ENCODE data around the gene MGLL. TPM values are rescaled to one million over a fixed set of nuclear protein-coding genes. Genes with fewer than 3 reads are reported as not detected.

The MGLL gene
- total RNA-seq, 2 experiments from 2014 or later, result 19.2 to 21.6 TPM

DNA sequence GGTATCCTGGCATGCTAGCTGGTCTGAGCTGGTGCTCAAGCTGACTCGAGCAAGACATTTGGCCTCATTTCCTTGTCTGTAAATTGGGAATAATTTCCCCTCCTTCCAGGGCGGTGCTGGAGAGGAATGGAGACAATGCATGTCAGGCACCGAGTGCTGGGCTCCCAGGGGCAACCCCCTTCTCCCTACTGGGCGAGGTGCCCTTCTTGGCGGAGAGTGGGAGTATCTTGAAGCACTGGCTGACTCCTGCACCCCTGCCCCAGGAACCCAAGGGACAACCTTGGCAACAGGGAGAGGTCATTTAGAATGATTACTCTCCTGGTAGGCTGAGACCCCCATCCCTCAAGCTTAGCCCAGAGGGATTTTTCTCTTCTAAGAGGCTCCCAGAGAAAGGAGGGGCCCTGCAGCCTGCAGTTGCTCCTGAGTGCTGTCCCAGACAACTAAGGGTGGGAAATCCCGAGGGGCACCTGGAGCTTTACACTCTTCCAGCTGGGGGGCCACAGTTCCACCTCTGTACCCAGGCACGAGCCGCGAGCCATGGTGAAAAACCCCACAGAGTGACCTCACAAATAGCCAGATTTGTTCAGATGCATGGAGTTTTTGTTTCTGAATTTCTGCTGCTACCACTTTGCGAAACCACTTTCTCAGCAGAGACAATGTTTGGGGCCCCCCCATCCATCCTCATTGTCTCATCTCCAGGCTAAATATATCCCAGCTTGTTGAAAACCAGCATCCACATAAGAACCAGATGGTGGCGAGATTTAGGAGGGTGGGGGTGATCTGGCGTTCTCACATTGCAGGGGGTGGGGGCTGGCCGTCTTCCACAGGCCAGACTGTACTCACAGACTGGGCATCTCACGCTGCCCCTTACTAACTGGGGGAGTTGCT is 104.7 kb downstream of the MGLL start:
- H3K9me2 ChIP-seq (ENCODE audit: insufficient read depth, low read length), result no peaks in the 10 kb centered on the region
- no peaks in the 10 kb centered on the region for H3K4me1 ChIP-seq (ENCODE audit: insufficient read depth, low read length, poor library complexity, severe bottlenecking)
- H3K4me3 ChIP-seq (ENCODE audit: low read depth, low read length, poor library complexity, severe bottlenecking), result no peak overlapping the region
- TF ChIP-seq, protein P1, sequence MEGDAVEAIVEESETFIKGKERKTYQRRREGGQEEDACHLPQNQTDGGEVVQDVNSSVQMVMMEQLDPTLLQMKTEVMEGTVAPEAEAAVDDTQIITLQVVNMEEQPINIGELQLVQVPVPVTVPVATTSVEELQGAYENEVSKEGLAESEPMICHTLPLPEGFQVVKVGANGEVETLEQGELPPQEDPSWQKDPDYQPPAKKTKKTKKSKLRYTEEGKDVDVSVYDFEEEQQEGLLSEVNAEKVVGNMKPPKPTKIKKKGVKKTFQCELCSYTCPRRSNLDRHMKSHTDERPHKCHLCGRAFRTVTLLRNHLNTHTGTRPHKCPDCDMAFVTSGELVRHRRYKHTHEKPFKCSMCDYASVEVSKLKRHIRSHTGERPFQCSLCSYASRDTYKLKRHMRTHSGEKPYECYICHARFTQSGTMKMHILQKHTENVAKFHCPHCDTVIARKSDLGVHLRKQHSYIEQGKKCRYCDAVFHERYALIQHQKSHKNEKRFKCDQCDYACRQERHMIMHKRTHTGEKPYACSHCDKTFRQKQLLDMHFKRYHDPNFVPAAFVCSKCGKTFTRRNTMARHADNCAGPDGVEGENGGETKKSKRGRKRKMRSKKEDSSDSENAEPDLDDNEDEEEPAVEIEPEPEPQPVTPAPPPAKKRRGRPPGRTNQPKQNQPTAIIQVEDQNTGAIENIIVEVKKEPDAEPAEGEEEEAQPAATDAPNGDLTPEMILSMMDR (conservative IDR thresholded peaks at IDR 0.05; ENCODE audit: low read length), result no peak
- no peak for TF ChIP-seq EZH2phosphoT487 (IDR thresholded peaks at IDR 0.05; ENCODE audit: borderline replicate concordance, low read depth, low read length)
- no peak for DNase-seq (ENCODE audit: low spot score)
- no peak overlapping the region for H3K4me2 ChIP-seq (ENCODE audit: low read length)
- CTCF ChIA-PET (ENCODE audit: unreplicated experiment), result no interaction called here
- no peak overlapping the region for H2AFZ ChIP-seq (ENCODE audit: low read length)
- no peaks in the 10 kb centered on the region for H4K20me1 ChIP-seq (ENCODE audit: insufficient read depth, low read length)
- H3K36me3 ChIP-seq (ENCODE audit: insufficient read depth, low read length), result peaks cover 62% of the 10 kb centered on the region
- intact Hi-C loops (cut with micrococcal nuclease; ENCODE audit: unreplicated experiment), result no loop called here
- no peaks in the 10 kb centered on the region for H3K9me3 ChIP-seq (ENCODE audit: low read length)
- no TSS peak for BruUV-seq (replicated peaks)
- POLR2A ChIA-PET, result interaction anchor here (0.6 to 0.9 kb wide), 2 partner anchors 12 to 118 kb away, joined by 3 read pairs; no protein-coding TSS in a partner anchor
- H3K27ac ChIP-seq (ENCODE audit: low read depth, low read length, poor library complexity, severe bottlenecking), result no peak overlapping the region
- H3K79me2 ChIP-seq (ENCODE audit: insufficient read depth, low read depth, low read length), result no peaks in the 10 kb centered on the region

DNA sequence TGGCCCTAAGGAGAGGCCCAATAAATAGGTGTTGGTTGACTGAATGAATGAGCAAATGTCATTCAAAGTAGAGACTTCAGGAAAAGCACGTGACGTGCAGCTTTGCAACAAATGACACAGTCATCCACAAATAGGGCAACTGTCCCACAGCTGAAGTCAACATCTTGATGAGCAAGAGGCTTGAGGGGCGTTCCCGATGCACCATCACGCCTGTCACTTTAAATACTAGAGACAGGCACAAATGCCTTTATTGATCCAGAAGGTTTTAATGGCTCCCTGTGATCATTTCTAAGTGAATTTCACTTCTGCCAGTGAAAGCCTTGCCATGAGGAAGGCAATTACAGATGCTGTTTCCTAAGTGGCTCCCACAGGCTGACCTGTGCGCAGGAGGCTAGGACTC is 105.9 kb downstream of the MGLL start:
- ChIA-PET POLR2A (interaction anchor here (0.9 to 1.1 kb wide), 2 partner anchors 13 to 19 kb away, joined by 3 read pairs; no protein-coding TSS in a partner anchor), CTCF (ENCODE audit: unreplicated experiment) (no interaction called here)
- Histone ChIP-seq H3K4me3 (ENCODE audit: low read depth, low read length, poor library complexity, severe bottlenecking) (no peak overlapping the region), H3K4me1 (ENCODE audit: insufficient read depth, low read length, poor library complexity, severe bottlenecking) (no peaks in the 10 kb centered on the region), H3K27ac (ENCODE audit: low read depth, low read length, poor library complexity, severe bottlenecking) (no peak overlapping the region), H4K20me1 (ENCODE audit: insufficient read depth, low read length) (no peaks in the 10 kb centered on the region), H3K4me2 (ENCODE audit: low read length) (no peak overlapping the region), H2AFZ (ENCODE audit: low read length) (no peak overlapping the region), H3K9me2 (ENCODE audit: insufficient read depth, low read length) (no peaks in the 10 kb centered on the region), H3K36me3 (ENCODE audit: insufficient read depth, low read length) (peaks cover 50% of the 10 kb centered on the region), H3K79me2 (ENCODE audit: insufficient read depth, low read depth, low read length) (no peaks in the 10 kb centered on the region), H3K9me3 (ENCODE audit: low read length) (no peaks in the 10 kb centered on the region)
- intact Hi-C loops (cut with micrococcal nuclease; ENCODE audit: unreplicated experiment), result no loop called here
- DNase-seq (ENCODE audit: low spot score), result no peak
- BruUV-seq (replicated peaks), result no TSS peak
- TF ChIP-seq, protein P1 (conservative IDR thresholded peaks at IDR 0.05; ENCODE audit: low read length), result no peak
- TF ChIP-seq EZH2phosphoT487 (IDR thresholded peaks at IDR 0.05; ENCODE audit: borderline replicate concordance, low read depth, low read length), result no peak

DNA sequence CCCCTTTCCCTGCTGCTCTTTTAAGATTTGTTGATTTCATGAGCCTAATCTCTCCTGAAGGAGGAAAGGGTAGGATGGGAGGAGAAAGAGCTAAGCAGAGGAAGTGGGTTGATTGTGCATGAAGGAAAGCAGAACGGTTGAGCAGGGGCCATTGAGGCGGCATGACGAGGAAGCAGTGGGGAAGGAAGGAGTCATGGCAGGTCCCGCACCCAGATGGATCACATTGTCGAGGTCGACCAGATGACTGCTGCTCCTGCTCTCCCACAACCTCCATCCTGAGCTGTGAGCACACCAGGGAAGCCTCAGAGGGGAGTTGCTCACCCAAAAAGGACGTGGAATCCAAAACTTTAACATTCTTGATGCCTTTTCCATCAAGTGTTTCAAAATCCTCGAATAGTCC is 106.8 kb downstream of the MGLL start:
- Histone ChIP-seq H4K20me1 (ENCODE audit: insufficient read depth, low read length) (no peaks in the 10 kb centered on the region), H3K4me1 (ENCODE audit: insufficient read depth, low read length, poor library complexity, severe bottlenecking) (no peaks in the 10 kb centered on the region), H3K9me3 (ENCODE audit: low read length) (no peaks in the 10 kb centered on the region), H3K36me3 (ENCODE audit: insufficient read depth, low read length) (peaks cover 41% of the 10 kb centered on the region; the same call in 1 of the 2 replicates), H2AFZ (ENCODE audit: low read length) (no peak overlapping the region), H3K4me2 (ENCODE audit: low read length) (no peak overlapping the region), H3K27ac (ENCODE audit: low read depth, low read length, poor library complexity, severe bottlenecking) (no peak overlapping the region), H3K9me2 (ENCODE audit: insufficient read depth, low read length) (no peaks in the 10 kb centered on the region), H3K4me3 (ENCODE audit: low read depth, low read length, poor library complexity, severe bottlenecking) (no peak overlapping the region), H3K79me2 (ENCODE audit: insufficient read depth, low read depth, low read length) (no peaks in the 10 kb centered on the region)
- no peak for TF ChIP-seq EZH2phosphoT487 (IDR thresholded peaks at IDR 0.05; ENCODE audit: borderline replicate concordance, low read depth, low read length)
- TF ChIP-seq, protein P1 (conservative IDR thresholded peaks at IDR 0.05; ENCODE audit: low read length), result no peak
- no peak for DNase-seq (ENCODE audit: low spot score)
- intact Hi-C loops (cut with micrococcal nuclease; ENCODE audit: unreplicated experiment), result no loop called here
- CTCF ChIA-PET (ENCODE audit: unreplicated experiment), result no interaction called here
- POLR2A ChIA-PET, result interaction anchor here (0.5 to 1.5 kb wide), 4 partner anchors 12 to 69 kb away, joined by 3 to 5 read pairs (median 3); no protein-coding TSS in a partner anchor
- BruUV-seq (replicated peaks), result no TSS peak

Measured in OCI-LY7 (cell line).